ENCODE data around the gene KLK7.

GRCh38 chr19:50981587-50982146 lies 2.0 kb downstream of the KLK7 start:
- TF ChIP-seq POLR2A (IDR thresholded peaks at IDR 0.05; ENCODE audit: low read depth, low read length) (no peak), POLR2AphosphoS5 (IDR thresholded peaks at IDR 0.05; ENCODE audit: low read depth, low read length) (no peak)

Measured in GM12892 (cell line).